ENCODE measurements around the gene YIPF5.

- no peak for TF ChIP-seq CTCF (IDR thresholded peaks at IDR 0.05)
- TF ChIP-seq POLR2A (IDR thresholded peaks at IDR 0.05), result no peak
These were observed 13.7 kb downstream of the YIPF5 start for GRCh38 chr5:144156767-144157171.
